Measurements from ENCODE around the gene SPOP. TPM values are rescaled to one million over a fixed set of nuclear protein-coding genes. Genes with fewer than 3 reads are reported as not detected.
"Not testable (repeated sequence)": the region's sequence is repeated elsewhere in the genome, so short reads cannot be mapped to it uniquely, and the experiment has no call there.

Gene SPOP
- polyA plus RNA-seq, 3 donors from 2014 or later = 64.9 to 180 (median 105) TPM

DNA sequence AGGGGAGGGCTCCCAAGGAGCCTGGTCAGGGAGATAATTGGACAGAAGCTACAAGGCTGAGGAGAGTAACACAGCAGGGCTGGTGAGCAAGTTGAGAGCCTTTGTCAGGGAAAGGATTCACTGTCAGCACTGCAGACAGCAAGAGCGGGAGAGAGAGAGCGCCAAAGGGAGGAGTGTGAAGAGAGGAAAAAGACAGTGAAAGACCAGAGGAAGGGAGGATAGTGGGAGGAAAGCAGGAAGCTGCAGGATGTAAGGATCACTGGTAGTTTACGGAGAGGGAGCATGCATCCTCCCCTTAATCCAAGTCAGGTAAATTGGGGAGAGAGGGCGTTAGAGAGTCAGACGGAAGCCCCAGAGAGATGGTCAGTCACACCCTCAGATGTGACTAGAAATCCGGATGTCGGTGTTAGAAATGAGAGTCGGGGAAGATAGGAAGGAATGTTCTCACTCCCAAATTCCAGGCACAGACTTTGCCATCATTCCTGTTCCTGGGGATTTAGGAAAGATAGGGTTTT lies 13.8 kb upstream of the SPOP start:
- peaks cover 9 to 20% (median 12%) of the 10 kb centered on the region in 3 donors for H3K27me3 Mint-ChIP-seq (ENCODE audit: low read depth in 3 of 3)
- DNase-seq = no peak
- peaks cover 0 to 2% (median 0%) of the 10 kb centered on the region in 6 donors for H3K9me3 Mint-ChIP-seq
- H3K27ac Mint-ChIP-seq = peak overlapping the region in 2 of 6 donors; percentile 24 to 70
- H3K36me3 Mint-ChIP-seq = peaks cover 0 to 9% (median 0%) of the 10 kb centered on the region in 3 donors
- no peak overlapping the region for H3K4me3 Mint-ChIP-seq
- H3K4me1 Mint-ChIP-seq = peaks cover 41 to 44% of the 10 kb centered on the region in 2 donors

DNA sequence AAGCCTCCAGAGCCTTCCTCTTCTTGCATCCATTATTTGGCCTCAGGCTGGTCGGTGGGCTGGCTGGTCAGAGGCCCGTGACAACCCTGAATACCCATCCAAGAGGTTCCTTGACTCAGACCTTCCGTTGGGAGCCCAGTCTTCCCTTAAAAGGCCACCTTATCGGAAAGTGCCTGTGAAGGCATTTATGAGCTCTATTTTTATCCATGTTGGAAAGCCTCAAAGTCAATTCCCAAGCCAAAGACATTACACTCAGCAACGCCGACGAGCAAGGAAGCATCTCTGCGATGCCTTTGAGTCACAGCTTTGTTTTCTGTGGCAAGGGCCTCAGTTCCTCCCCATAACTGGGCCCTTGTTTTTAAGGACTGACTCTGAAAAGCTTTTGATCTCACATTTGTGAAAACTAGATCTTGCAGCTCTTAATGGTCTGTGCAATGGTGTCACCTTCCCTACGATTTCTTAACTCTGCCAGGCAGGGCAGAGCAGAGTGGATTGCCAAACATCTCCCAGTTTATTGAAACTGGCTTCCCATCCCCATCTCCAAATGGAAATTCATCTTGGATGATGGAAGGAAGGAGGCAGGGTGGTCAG lies 13.3 kb upstream of the SPOP start:
- no peak overlapping the region for H3K4me3 Mint-ChIP-seq
- H3K4me1 Mint-ChIP-seq = peaks cover 37 to 40% of the 10 kb centered on the region in 2 donors

GRCh38 chr17:49690256-49690655 lies 12.4 kb upstream of the SPOP start:
- H3K27ac Mint-ChIP-seq = no peak overlapping the region
- peaks cover 0 to 2% (median 0%) of the 10 kb centered on the region in 6 donors for H3K9me3 Mint-ChIP-seq
- H3K36me3 Mint-ChIP-seq = peaks cover 0 to 10% (median 0%) of the 10 kb centered on the region in 3 donors
- no peak overlapping the region for H3K4me3 Mint-ChIP-seq
- peaks cover 27 to 31% of the 10 kb centered on the region in 2 donors for H3K4me1 Mint-ChIP-seq
- no peak for DNase-seq
- peaks cover 1 to 8% (median 3%) of the 10 kb centered on the region in 3 donors for H3K27me3 Mint-ChIP-seq (ENCODE audit: low read depth in 3 of 3)

More for the DNA sequence above, 13.3 kb upstream of the SPOP start:
- Mint-ChIP-seq H3K9me3 (peaks cover 0 to 2% (median 0%) of the 10 kb centered on the region in 6 donors), H3K27ac (peak overlapping the region in 2 of 6 donors; percentile 50 to 70), H3K36me3 (peaks cover 0 to 10% (median 0%) of the 10 kb centered on the region in 3 donors), H3K27me3 (ENCODE audit: low read depth in 3 of 3) (peaks cover 9 to 17% (median 12%) of the 10 kb centered on the region in 3 donors)
- DNase-seq = no peak

DNA sequence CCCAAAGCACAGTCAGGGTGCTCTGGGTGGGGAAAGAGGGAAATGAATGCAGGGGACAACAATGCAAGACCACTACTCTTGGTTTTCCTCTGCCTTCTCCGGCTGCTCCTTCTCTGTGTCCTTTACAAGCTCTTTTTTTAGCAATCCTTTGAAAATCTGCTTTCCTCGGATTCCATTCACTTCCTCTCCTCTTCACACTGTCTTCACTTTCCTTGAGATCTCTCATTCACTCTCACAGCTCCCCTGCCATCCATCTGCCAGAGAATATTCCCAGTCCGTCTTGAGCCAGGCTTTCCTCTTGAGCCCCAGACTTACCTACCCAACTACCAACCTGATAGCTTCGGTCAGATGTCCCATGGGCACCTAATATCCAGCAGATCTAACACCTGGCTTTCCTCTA lies 11.0 kb upstream of the SPOP start:
- H3K4me1 Mint-ChIP-seq = peaks cover 23 to 25% of the 10 kb centered on the region in 2 donors
- peaks cover 1 to 3% (median 2%) of the 10 kb centered on the region in 3 donors for H3K27me3 Mint-ChIP-seq (ENCODE audit: low read depth in 3 of 3)
- H3K9me3 Mint-ChIP-seq = peaks cover 0 to 2% (median 0%) of the 10 kb centered on the region in 6 donors
- peak overlapping the region; percentile 1 to 65 (median 54) for H3K4me3 Mint-ChIP-seq
- H3K36me3 Mint-ChIP-seq = peaks cover 0 to 10% (median 0%) of the 10 kb centered on the region in 3 donors
- no peak for DNase-seq
- H3K27ac Mint-ChIP-seq = peak overlapping the region; percentile 44 to 91 (median 75)

DNA sequence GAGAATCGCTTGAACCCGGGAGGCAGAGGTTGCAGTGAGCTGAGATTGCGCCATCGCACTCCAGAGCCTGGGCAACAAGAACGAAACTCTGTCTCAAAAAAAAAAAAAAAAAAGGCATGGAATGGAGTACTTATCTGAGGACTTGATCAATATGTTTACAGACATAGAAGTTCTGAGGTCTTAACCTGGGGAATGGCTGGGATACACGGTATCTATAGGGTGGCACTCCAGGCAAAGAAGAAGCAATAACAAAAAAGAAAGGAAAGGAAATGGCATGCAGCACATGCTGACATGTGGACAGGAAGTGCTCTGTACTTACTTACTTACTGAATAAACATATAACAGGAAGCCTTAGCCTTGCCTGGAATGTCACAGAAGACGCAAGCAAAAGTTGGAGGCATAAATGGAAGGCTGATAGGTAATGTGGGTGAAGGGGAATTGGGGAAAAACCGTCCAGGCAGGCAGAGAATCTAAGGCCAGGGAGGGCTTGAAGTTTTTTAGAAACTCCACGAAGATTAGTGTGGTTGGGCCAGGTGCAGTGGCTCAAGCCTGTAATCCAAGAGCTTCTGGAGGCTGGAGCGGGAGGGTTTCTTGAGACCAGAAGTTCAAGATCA lies 10.1 kb upstream of the SPOP start:
- Mint-ChIP-seq H3K4me3 (peak overlapping the region; percentile 69 to 89 (median 75)), H3K9me3 (peaks cover 0 to 2% (median 0%) of the 10 kb centered on the region in 6 donors), H3K27ac (peak overlapping the region; percentile 88 to 97 (median 94)), H3K4me1 (peaks cover 23 to 25% of the 10 kb centered on the region in 2 donors), H3K27me3 (ENCODE audit: low read depth in 3 of 3) (peaks cover 1 to 3% (median 2%) of the 10 kb centered on the region in 3 donors), H3K36me3 (peaks cover 0 to 10% (median 0%) of the 10 kb centered on the region in 3 donors)
- DNase-seq = peak; percentile 28 to 39 (median 33)

- H3K9me3 Mint-ChIP-seq = peaks cover 0 to 5% (median 0%) of the 10 kb centered on the region in 6 donors
- H3K27ac Mint-ChIP-seq = no peak overlapping the region
- H3K36me3 Mint-ChIP-seq = no peaks in the 10 kb centered on the region
- peaks cover 19 to 20% of the 10 kb centered on the region in 2 donors for H3K4me1 Mint-ChIP-seq
- no peak for DNase-seq
- peaks cover 16 to 21% (median 17%) of the 10 kb centered on the region in 3 donors for H3K27me3 Mint-ChIP-seq (ENCODE audit: low read depth in 3 of 3)
- no peak overlapping the region for H3K4me3 Mint-ChIP-seq
Measured at GRCh38 chr17:49681106-49681979, 3.4 kb upstream of the SPOP start.

GRCh38 chr17:49680314-49680713 lies 2.4 kb upstream of the SPOP start:
- Mint-ChIP-seq H3K4me3 (no peak overlapping the region), H3K27ac (no peak overlapping the region), H3K9me3 (peaks cover 0 to 5% (median 0%) of the 10 kb centered on the region in 6 donors), H3K36me3 (peaks cover 0 to under 1% (median 0%) of the 10 kb centered on the region in 3 donors), H3K27me3 (ENCODE audit: low read depth in 3 of 3) (peaks cover 16 to 21% (median 17%) of the 10 kb centered on the region in 3 donors), H3K4me1 (peaks cover 30% of the 10 kb centered on the region in 2 donors)
- no peak for DNase-seq

DNA sequence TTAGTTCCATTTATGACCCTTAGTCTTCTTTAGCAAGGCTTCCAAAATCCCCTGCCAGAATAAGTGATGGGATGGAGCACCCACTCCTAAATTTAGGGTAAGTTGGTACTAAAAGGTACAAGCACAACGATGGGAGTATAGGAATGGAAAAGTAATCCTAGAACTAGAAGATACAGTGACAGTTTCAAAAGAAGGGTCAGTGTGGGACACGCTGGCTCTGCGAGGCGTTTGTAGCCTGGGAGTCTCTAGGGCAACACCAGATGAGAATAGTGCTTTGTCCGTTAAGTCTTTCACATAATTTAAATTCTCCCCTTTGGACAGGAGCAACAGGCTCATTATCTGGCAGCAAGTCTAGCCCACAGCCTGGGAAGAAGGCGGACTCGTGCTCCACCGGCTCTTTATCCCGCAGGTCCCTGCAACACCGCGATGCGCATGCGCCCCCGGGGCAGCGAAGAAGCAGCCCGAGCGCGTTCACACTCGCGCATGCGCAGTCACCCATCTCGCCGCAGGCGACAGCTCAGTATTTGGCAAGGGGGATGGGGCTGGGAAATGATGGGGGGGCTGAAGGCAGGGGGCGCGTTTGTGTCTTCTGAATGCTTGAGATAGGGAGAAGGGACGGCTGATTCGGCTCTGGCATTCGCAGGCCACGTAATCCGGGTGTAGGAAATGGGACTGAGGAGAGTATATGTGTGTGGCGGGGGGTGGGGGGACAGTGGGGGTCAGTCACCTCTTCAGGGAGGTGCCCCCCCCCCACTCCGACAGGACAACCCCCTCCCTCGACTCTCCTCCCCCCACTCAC lies 564 bp downstream of the SPOP start:
- Mint-ChIP-seq H3K36me3 (peaks cover 0 to 9% (median 0%) of the 10 kb centered on the region in 3 donors), H3K27me3 (ENCODE audit: low read depth in 3 of 3) (peaks cover 16 to 21% (median 17%) of the 10 kb centered on the region in 3 donors), H3K4me3 (peak overlapping the region; percentile 94 to 98 (median 96)), H3K4me1 (peaks cover 51 to 56% of the 10 kb centered on the region in 2 donors), H3K9me3 (peaks cover 0 to 5% (median 0%) of the 10 kb centered on the region in 6 donors), H3K27ac (peak overlapping the region; percentile 97 to 99 (median 98))
- DNase-seq = peak; percentile 94 to 96 (median 95)

GRCh38 chr17:49676276-49676868 lies 1.5 kb downstream of the SPOP start:
- H3K27me3 Mint-ChIP-seq (ENCODE audit: low read depth in 3 of 3) = peaks cover 16 to 21% (median 17%) of the 10 kb centered on the region in 3 donors
- peaks cover 0 to 9% (median 0%) of the 10 kb centered on the region in 3 donors for H3K36me3 Mint-ChIP-seq
- peaks cover 55 to 63% of the 10 kb centered on the region in 2 donors for H3K4me1 Mint-ChIP-seq
- H3K27ac Mint-ChIP-seq = peak overlapping the region; percentile 97 to 99 (median 98)
- H3K4me3 Mint-ChIP-seq = peak overlapping the region; percentile 94 to 98 (median 96)
- DNase-seq = peak; percentile 55 to 61 (median 60)
- peaks cover 0 to 5% (median 0%) of the 10 kb centered on the region in 6 donors for H3K9me3 Mint-ChIP-seq

GRCh38 chr17:49674507-49674906 lies 3.4 kb downstream of the SPOP start:
- H3K27me3 Mint-ChIP-seq (ENCODE audit: low read depth in 3 of 3) = peaks cover 16 to 21% (median 17%) of the 10 kb centered on the region in 3 donors
- DNase-seq = no peak
- peak overlapping the region; percentile 97 to 99 (median 98) for H3K27ac Mint-ChIP-seq
- no peak overlapping the region for H3K4me3 Mint-ChIP-seq
- peaks cover 64 to 80% of the 10 kb centered on the region in 2 donors for H3K4me1 Mint-ChIP-seq
- peaks cover 0 to 9% (median 0%) of the 10 kb centered on the region in 3 donors for H3K36me3 Mint-ChIP-seq
- peaks cover 0 to 5% (median 0%) of the 10 kb centered on the region in 6 donors for H3K9me3 Mint-ChIP-seq

DNA sequence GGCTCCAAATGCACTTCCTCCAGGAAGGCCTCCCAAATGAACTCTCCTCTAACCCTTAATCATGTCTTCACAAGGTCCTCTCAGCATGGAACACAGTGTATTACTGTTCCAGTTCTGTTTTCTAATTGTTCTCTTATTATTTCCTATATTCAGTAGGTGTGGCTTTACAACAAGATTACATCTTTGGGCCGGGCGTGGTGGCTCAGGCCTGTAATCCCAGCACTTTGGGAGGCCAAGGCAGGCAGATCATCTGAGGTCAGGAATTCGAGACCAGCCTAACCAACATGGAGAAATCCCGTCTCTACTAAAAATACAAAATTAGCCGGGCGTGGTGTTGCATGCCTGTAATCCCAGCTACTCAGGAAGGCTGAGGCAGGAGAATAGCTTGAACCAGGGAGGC lies 4.2 kb downstream of the SPOP start:
- not testable (repeated sequence) for DNase-seq, H3K36me3 Mint-ChIP-seq, H3K9me3 Mint-ChIP-seq, H3K4me3 Mint-ChIP-seq
- H3K27ac Mint-ChIP-seq = peak overlapping the region in 2 of 6 donors; percentile 51 to 52
- H3K27me3 Mint-ChIP-seq (ENCODE audit: low read depth in 3 of 3) = peaks cover 16 to 21% (median 17%) of the 10 kb centered on the region in 3 donors
- H3K4me1 Mint-ChIP-seq = peaks cover 64 to 80% of the 10 kb centered on the region in 2 donors

DNA sequence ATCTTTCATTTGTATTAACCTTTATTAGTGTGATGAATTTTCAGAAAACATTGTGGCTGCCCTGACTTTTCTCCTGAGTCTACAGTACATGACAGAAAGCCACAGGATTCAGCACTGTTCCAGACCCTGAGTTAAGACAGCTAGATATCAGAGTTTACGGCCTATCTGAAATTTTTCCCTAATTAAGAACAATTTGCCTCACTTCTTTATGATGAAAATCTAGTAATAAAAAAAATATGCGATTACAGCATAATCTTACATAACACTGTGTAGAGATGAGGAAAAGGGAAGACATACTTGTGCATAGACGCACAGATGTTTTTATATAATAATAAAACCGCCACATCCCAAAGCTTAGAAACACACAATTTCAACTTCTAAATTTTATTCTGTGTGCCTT lies 7.3 kb downstream of the SPOP start:
- DNase-seq = no peak
- no peaks in the 10 kb centered on the region for H3K9me3 Mint-ChIP-seq
- peaks cover 0 to 2% (median 0%) of the 10 kb centered on the region in 3 donors for H3K27me3 Mint-ChIP-seq (ENCODE audit: low read depth in 3 of 3)
- H3K27ac Mint-ChIP-seq = peak overlapping the region in 1 of 6 donors; percentile 40
- H3K4me1 Mint-ChIP-seq = peaks cover 46 to 75% of the 10 kb centered on the region in 2 donors
- peaks cover 0 to 9% (median 0%) of the 10 kb centered on the region in 3 donors for H3K36me3 Mint-ChIP-seq
- H3K4me3 Mint-ChIP-seq = no peak overlapping the region
